Endothelial cell of umbilical vein (primary cell): Measurements from ENCODE around the gene PPM1E. TPM values are rescaled to one million over a fixed set of nuclear protein-coding genes. Genes with fewer than 3 reads are reported as not detected.

Experiments used
- BruUV-seq: library from RNA; stranded (reverse); fragments of 400-500 nt; replicated peaks from 2 replicates; lab custom pipeline; 2021; lab: Mats Ljungman, UMichigan
- CTCF ChIA-PET: fragments of 300-600, 350-600 bp; sonication (Branson Sonifier 250); formaldehyde crosslinking; loops from one replicate; lab custom pipeline; 2021; ENCODE audit warnings: antibody characterized with exemption, inconsistent platforms; lab: Charles Lee
- POLR2A ChIA-PET: fragments of 300-600, 350-600 bp; sonication (Branson Sonifier 250); formaldehyde crosslinking; loops from one replicate; lab custom pipeline; 2021; ENCODE audit warnings: antibody characterized with exemption, inconsistent platforms; lab: Charles Lee
- DNase-seq: peaks from one replicate; pipeline ENCODE4 v3.0.0-alpha.2; 2011; ENCODE audit warnings: low read depth, low spot score
- FAIRE-seq: peaks from 2 replicates; lab custom pipeline; 2011; peaks lifted over from hg19 to GRCh38; lab: Jason Lieb, UNC
- H2AFZ ChIP-seq: 2 replicates; pipeline ENCODE4 v1.6.0; 2012; ENCODE audit warnings: low read depth, low read length, control low read depth, inconsistent platforms
- H3K27ac ChIP-seq: 2 replicates; pipeline ENCODE4 v1.5.1; 2011; ENCODE audit warnings: low read depth, mild to moderate bottlenecking, control low read depth, low read length, moderate library complexity; ENCODE audit not compliant: insufficient read depth
- H3K27me3 ChIP-seq, 2 experiments: 2 replicates each; pipeline versions ENCODE4 v1.6.0 to v1.6.1; 2011; ENCODE audit warnings: low read length in 2 of 2, mixed read lengths in 1 of 2; ENCODE audit not compliant: control insufficient read depth in 2 of 2, insufficient read depth in 2 of 2
- H3K36me3 ChIP-seq, 2 experiments: 2 replicates in 1 of 2; 3 replicates in 1 of 2; pipeline ENCODE4 v1.5.1; 2011; ENCODE audit warnings: low read length in 2 of 2, mild to moderate bottlenecking in 1 of 2, moderate library complexity in 1 of 2; ENCODE audit not compliant: control insufficient read depth in 2 of 2, insufficient read depth in 2 of 2; ENCODE audit errors: extremely low read depth in 1 of 2
- H3K4me1 ChIP-seq: 3 replicates; pipeline ENCODE4 v1.5.1; 2011; ENCODE audit warnings: mild to moderate bottlenecking, low read length; ENCODE audit not compliant: control insufficient read depth, insufficient read depth; ENCODE audit errors: extremely low read depth
- H3K4me2 ChIP-seq: 2 replicates; pipeline ENCODE4 v1.6.1; 2011; ENCODE audit warnings: low read length, control low read depth, mixed read lengths; ENCODE audit not compliant: insufficient read depth
- H3K4me3 ChIP-seq, 3 experiments: fragments of 200-600 bp in 1 of 3; sonication (generic), shearing (Covaris generic) in 1 of 3; replicated peaks in 1 of 3; 2 replicates each; pipeline ENCODE4 v1.5.1; 2011 to 2016; ENCODE audit warnings: control low read depth in 3 of 3, low read length in 3 of 3, mild to moderate bottlenecking in 2 of 3, inconsistent platforms in 1 of 3, low read depth in 1 of 3, moderate library complexity in 1 of 3; ENCODE audit not compliant: insufficient read depth in 1 of 3
- H3K79me2 ChIP-seq: 2 replicates; pipeline ENCODE4 v1.6.0; 2012; ENCODE audit warnings: low read length, inconsistent platforms; ENCODE audit not compliant: control insufficient read depth, insufficient read depth
- H3K9ac ChIP-seq: replicated peaks from 2 replicates; pipeline ENCODE3; 2011; ENCODE audit warnings: low read length, control low read depth; ENCODE audit not compliant: insufficient read depth; ENCODE audit errors: extremely low read depth
- H3K9me1 ChIP-seq: replicated peaks from 3 replicates; pipeline ENCODE4 v1.6.0; 2011; ENCODE audit warnings: mild to moderate bottlenecking, low read length; ENCODE audit not compliant: control insufficient read depth, insufficient read depth; ENCODE audit errors: extremely low read depth
- H3K9me3 ChIP-seq: replicated peaks from 2 replicates; pipeline ENCODE4 v1.5.1; 2012; ENCODE audit warnings: low read length, inconsistent platforms; ENCODE audit not compliant: control insufficient read depth, insufficient read depth
- H4K20me1 ChIP-seq: replicated peaks from 2 replicates; pipeline ENCODE3; 2011; ENCODE audit warnings: mild to moderate bottlenecking, low read length; ENCODE audit not compliant: control insufficient read depth, insufficient read depth; ENCODE audit errors: extremely low read depth
- EZH2 ChIP-seq: IDR thresholded peaks from 2 replicates; pipeline ENCODE4 v1.6.1; 2012; ENCODE audit warnings: borderline replicate concordance, low read depth, mild to moderate bottlenecking, moderate library complexity, low read length, inconsistent platforms; ENCODE audit not compliant: severe bottlenecking
- FOS ChIP-seq: IDR thresholded peaks from 2 replicates; pipeline ENCODE4 v1.6.1; 2011; ENCODE audit warnings: mild to moderate bottlenecking, low read length, moderate library complexity, borderline replicate concordance; ENCODE audit not compliant: insufficient read depth
- GATA2 ChIP-seq: IDR thresholded peaks from 2 replicates; pipeline ENCODE4 v1.7.0; 2011; ENCODE audit warnings: low read depth, mild to moderate bottlenecking, moderate library complexity, mixed read lengths, low read length; ENCODE audit not compliant: insufficient read length, insufficient read depth
- JUN ChIP-seq: IDR thresholded peaks from 2 replicates; pipeline ENCODE4 v1.6.1; 2011; ENCODE audit warnings: borderline replicate concordance, low read depth; ENCODE audit not compliant: insufficient read length, insufficient read depth
- MAX ChIP-seq: IDR thresholded peaks from 2 replicates; pipeline ENCODE4 v1.6.1; 2011; ENCODE audit not compliant: insufficient read depth, insufficient read length
- MYC ChIP-seq: IDR thresholded peaks from one replicate; pipeline ENCODE4 v1.6.1; 2011; ENCODE audit warnings: mild to moderate bottlenecking, low read depth, low read length
- POLR2A ChIP-seq: IDR thresholded peaks from 2 replicates; pipeline ENCODE4 v1.6.1; 2012; ENCODE audit warnings: low read depth, mild to moderate bottlenecking, control low read depth, low read length
- POLR2AphosphoS5 ChIP-seq: IDR thresholded peaks from 2 replicates; pipeline ENCODE4 v1.6.1; 2012; ENCODE audit warnings: low read depth, mild to moderate bottlenecking, control low read depth, low read length, moderate library complexity; ENCODE audit not compliant: insufficient read depth
- dilution Hi-C: fragments of 300-500 bp; cut with MboI; formaldehyde crosslinking; loops from one replicate; pipeline ENCODE4 v1.15.0; 2019; ENCODE audit warnings: low sequenced_read_pairs; ENCODE audit not compliant: extremely low pct_ligation_motif_present
- intact Hi-C: fragments of 100-400 bp; cut with micrococcal nuclease; formaldehyde crosslinking; loops from one replicate; pipeline ENCODE4 v1.10.0; 2022
- polyA plus RNA-seq, 4 experiments: library from polyadenylated mRNA; depleted of rRNA in 3 of 4; stranded (reverse) in 3 of 4; unstranded in 1 of 4; fragments of >200 nt; gene quantifications; 2 replicates each; pipeline versions ENCODE4 v1.2.1 to v1.2.3, GENCODE V29; 2011 to 2012; ENCODE audit warnings: missing spikeins in 1 of 4
- total RNA-seq: library from RNA; stranded (reverse); gene quantifications from 2 replicates; pipeline ENCODE4 v1.2.3, GENCODE V29; 2021
- TF ChIP-seq, protein P1 (sequence below), 2 donors: IDR thresholded peaks; 1 replicate in 1 of 2; 2 replicates in 1 of 2; pipeline ENCODE4 v1.5.1; 2011; ENCODE audit warnings: low read length in 2 of 2, mild to moderate bottlenecking in 2 of 2, moderate library complexity in 2 of 2, control low read depth in 1 of 2, inconsistent platforms in 1 of 2, low read depth in 1 of 2; ENCODE audit not compliant: insufficient read depth in 1 of 2; ENCODE audit errors: extremely low read depth in 1 of 2

PPM1E gene
- total and polyA plus RNA-seq, 2 donors (not counting 3 experiments of a cell fraction or from before 2014, with no cell fraction given): 0.01 TPM; not detected in 1

DNA sequence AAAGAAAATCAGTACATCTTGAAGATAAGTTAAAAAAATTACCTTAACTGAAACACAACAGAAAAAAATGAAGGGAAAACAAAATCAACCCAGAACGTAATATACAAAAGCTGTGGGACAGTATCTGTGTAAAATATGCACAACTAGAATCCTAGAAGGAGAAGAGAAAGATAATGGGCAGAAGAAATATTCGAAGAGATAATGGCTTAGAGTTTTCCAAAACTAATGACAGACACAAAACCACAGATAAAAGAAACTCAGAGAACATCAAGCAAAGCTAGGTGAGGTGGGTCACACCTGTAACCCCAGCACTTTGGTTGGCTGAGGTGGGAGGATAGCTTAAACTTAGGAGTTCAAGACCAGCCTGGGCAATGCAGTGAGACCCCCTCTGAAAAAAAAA is 234.0 kb downstream of the PPM1E start:
- no peaks in the 10 kb centered on the region for H3K27me3 ChIP-seq
- no peak overlapping the region for H3K4me2 ChIP-seq
- peaks cover 3 to 4% of the 10 kb centered on the region in 2 experiments for H3K36me3 ChIP-seq
- H3K9me3 ChIP-seq: no peaks in the 10 kb centered on the region
- FAIRE-seq (no peak), DNase-seq (no peak)
- no peaks in the 10 kb centered on the region for H3K9me1 ChIP-seq
- CTCF ChIA-PET: interaction anchor here (0.9 to 1.9 kb wide), 2 partner anchors 20 to 279 kb away, joined by 3 to 8 read pairs; no protein-coding TSS in a partner anchor
- POLR2A ChIA-PET: no interaction called here
- dilution Hi-C loops (no loop called here), intact Hi-C loops (no loop called here)
- no peaks in the 10 kb centered on the region for H4K20me1 ChIP-seq
- H3K27ac ChIP-seq: no peak overlapping the region
- peaks cover 3% of the 10 kb centered on the region for H3K4me1 ChIP-seq
- H2AFZ ChIP-seq: no peak overlapping the region
- H3K4me3 ChIP-seq: no peak overlapping the region
- BruUV-seq: no TSS peak
- no peaks in the 10 kb centered on the region for H3K79me2 ChIP-seq
- H3K9ac ChIP-seq: no peak overlapping the region
- no peak for TF ChIP-seq MAX
- TF ChIP-seq, protein P1, sequence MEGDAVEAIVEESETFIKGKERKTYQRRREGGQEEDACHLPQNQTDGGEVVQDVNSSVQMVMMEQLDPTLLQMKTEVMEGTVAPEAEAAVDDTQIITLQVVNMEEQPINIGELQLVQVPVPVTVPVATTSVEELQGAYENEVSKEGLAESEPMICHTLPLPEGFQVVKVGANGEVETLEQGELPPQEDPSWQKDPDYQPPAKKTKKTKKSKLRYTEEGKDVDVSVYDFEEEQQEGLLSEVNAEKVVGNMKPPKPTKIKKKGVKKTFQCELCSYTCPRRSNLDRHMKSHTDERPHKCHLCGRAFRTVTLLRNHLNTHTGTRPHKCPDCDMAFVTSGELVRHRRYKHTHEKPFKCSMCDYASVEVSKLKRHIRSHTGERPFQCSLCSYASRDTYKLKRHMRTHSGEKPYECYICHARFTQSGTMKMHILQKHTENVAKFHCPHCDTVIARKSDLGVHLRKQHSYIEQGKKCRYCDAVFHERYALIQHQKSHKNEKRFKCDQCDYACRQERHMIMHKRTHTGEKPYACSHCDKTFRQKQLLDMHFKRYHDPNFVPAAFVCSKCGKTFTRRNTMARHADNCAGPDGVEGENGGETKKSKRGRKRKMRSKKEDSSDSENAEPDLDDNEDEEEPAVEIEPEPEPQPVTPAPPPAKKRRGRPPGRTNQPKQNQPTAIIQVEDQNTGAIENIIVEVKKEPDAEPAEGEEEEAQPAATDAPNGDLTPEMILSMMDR (IDR thresholded peaks at IDR 0.05; ENCODE audit: extremely low read depth in 1 of 2, insufficient read depth in 1 of 2, low read depth in 1 of 2, low read length in 2 of 2): no peak
- TF ChIP-seq FOS: no peak
- no peak for TF ChIP-seq GATA2
- no peak for TF ChIP-seq JUN
- TF ChIP-seq EZH2: no peak
- no peak for TF ChIP-seq MYC
- no peak for TF ChIP-seq POLR2A
- no peak for TF ChIP-seq POLR2AphosphoS5
